UCSD-AML1 (cell line): ENCODE data around the gene GCNT3.
"Not testable (repeated sequence)": the region's sequence is repeated elsewhere in the genome, so short reads cannot be mapped to it uniquely, and the experiment has no call there.

Experiments used
- DNase-seq: peaks from one replicate; lab custom pipeline; 2025; ENCODE audit not compliant: unreplicated experiment; lab: John Stamatoyannopoulos, UW

The GCNT3 gene

GRCh38 chr15:59616379-59616778 lies 4.8 kb downstream of the GCNT3 start:
- DNase-seq: no peak

- no peak for DNase-seq
Observed at GRCh38 chr15:59618406-59618805, 6.8 kb downstream of the GCNT3 start.

GRCh38 chr15:59622289-59622688 lies 10.7 kb downstream of the GCNT3 start:
- peak; percentile 53 for DNase-seq

- DNase-seq: no peak
Observed at GRCh38 chr15:59632714-59633113, 21.1 kb downstream of the GCNT3 start.

GRCh38 chr15:59636184-59636583 lies 24.6 kb downstream of the GCNT3 start:
- DNase-seq: no peak

GRCh38 chr15:59637507-59637906 lies 25.9 kb downstream of the GCNT3 start:
- DNase-seq: not testable (repeated sequence)

GRCh38 chr15:59642351-59642750 lies 30.8 kb downstream of the GCNT3 start:
- no peak for DNase-seq

GRCh38 chr15:59644756-59645155 lies 33.2 kb downstream of the GCNT3 start:
- DNase-seq: no peak

- DNase-seq: not testable (repeated sequence)
Observed at GRCh38 chr15:59645812-59646211, 34.2 kb downstream of the GCNT3 start.

GRCh38 chr15:59646277-59646676 lies 34.7 kb downstream of the GCNT3 start:
- no peak for DNase-seq

- no peak for DNase-seq
Observed at GRCh38 chr15:59647085-59647484, 35.5 kb downstream of the GCNT3 start.

GRCh38 chr15:59649603-59650002 lies 38.0 kb downstream of the GCNT3 start:
- DNase-seq: no peak

GRCh38 chr15:59654046-59654445 lies 42.5 kb downstream of the GCNT3 start:
- DNase-seq: no peak

- DNase-seq: peak; percentile 98
Observed at GRCh38 chr15:59656897-59657634, 45.5 kb downstream of the GCNT3 start, which contains the start of gene GTF2A2. TSS of gene GTF2A2 (minus strand) at chr15:59657515. CDS start at chr15:59652277, 5,238 bp downstream.

GRCh38 chr15:59657635-59658125 lies 46.1 kb downstream of the GCNT3 start:
- no peak for DNase-seq

GRCh38 chr15:59659366-59659765 lies 47.8 kb downstream of the GCNT3 start:
- no peak for DNase-seq

GRCh38 chr15:59662260-59662659 lies 50.7 kb downstream of the GCNT3 start:
- no peak for DNase-seq

GRCh38 chr15:59668556-59668955 lies 57.0 kb downstream of the GCNT3 start:
- DNase-seq: no peak
